ENCODE data around the gene STK4. TPM values are rescaled to one million over a fixed set of nuclear protein-coding genes. Genes with fewer than 3 reads are reported as not detected.
A peak's percentile ranks its signal among the peaks of the same experiment; 100 is the strongest.

Gene STK4
- total RNA-seq, 1 donor from 2014 or later: 149 TPM

DNA sequence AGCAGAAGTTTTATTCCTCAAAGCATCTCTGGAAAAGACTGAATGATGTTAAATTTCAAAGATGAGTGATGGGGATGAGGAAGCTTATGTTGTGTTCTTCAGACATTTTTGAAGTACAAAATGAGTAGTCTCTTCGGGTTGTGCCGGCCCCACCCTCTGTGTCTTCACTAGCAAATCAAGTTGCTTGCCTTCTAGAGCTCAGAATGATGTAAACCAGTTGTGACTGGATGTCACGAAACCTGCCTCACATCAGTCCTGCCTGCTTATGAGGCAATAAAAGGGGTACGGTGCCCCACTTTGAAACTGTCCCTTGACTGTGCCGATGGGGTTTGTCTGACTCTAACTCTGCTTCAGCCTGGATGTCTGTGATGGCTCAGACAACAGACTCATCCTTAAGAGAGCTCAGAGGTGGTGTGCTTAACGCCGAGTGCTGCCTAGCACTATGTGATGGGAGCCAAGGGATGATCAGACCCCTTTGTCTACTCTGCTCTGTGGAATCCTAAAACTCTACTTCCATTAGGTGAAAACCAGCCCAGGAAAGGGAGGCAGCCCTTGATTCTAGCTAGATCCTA, 25.1 kb upstream of the STK4 start:
- Mint-ChIP-seq H3K4me3 (no peak overlapping the region), H3K27me3 (ENCODE audit: insufficient read depth) (no peaks in the 10 kb centered on the region), H3K36me3 (ENCODE audit: low read depth) (peaks cover 53% of the 10 kb centered on the region), H3K27ac (no peak overlapping the region), H3K9me3 (no peaks in the 10 kb centered on the region), H3K4me1 (ENCODE audit: low read depth) (no peaks in the 10 kb centered on the region)
- no peak for DNase-seq (ENCODE audit: low spot score)
- intact Hi-C loops (cut with micrococcal nuclease): no loop called here

DNA sequence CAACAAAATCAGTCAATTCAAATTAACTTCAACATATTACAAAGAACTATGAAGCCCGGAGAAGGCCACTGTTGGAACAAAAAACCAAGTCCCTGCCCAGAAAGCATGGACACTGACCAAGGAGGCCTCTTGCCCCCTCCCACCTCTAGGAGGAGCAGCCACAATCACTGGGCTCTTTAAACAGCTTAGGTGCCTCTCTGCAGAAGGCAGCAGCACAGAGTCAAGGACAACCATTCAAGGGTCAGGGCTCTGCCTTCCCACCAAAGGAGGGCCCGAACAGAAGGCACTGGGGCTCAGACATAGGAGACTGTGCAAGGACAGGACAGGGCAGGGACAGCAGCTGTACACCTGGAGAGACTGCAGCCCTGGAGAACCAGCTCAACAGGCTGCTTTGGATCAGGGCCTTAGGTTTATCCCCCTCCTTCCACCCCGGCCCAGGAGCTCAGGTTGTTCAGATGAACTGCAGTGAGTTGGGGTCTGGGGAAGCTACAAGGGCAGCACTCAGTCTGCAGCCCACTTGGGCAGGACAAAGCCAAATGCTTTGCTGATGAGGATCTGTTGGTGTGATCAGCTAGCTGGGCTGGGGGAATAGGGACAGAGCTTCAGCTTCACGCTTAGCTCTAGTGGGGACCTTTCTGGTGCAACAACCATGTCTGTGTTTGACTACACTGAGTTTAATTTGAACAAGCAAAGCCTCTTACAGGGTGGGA, 23.9 kb upstream of the STK4 start:
- DNase-seq (ENCODE audit: low spot score): no peak

DNA sequence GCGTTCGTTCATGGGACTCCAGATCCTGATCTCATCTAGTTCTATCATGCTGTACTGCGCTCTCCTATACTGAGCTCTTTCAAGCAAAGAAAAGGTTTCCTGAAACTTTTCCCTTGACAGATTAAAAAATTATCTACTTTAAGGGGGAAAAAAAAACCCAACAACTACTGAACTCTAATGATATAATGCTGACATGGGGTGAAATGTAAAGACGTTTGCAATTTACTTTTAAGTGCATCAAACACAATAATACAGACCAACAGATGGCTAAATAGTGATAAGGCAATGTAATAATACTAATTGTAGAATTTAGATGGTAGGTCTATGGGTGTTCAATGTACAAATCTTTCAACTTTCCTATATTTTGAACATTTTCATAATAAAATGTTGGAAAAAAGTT, 22.5 kb upstream of the STK4 start:
- Mint-ChIP-seq H3K9me3 (no peaks in the 10 kb centered on the region), H3K27ac (no peak overlapping the region), H3K27me3 (ENCODE audit: insufficient read depth) (no peaks in the 10 kb centered on the region), H3K4me1 (ENCODE audit: low read depth) (no peaks in the 10 kb centered on the region), H3K36me3 (ENCODE audit: low read depth) (peaks cover 62% of the 10 kb centered on the region), H3K4me3 (no peak overlapping the region)
- intact Hi-C loops (cut with micrococcal nuclease): no loop called here
- DNase-seq (ENCODE audit: low spot score): no peak

More for the DNA sequence above, 23.9 kb upstream of the STK4 start:
- H3K27ac Mint-ChIP-seq: no peak overlapping the region
- peaks cover 58% of the 10 kb centered on the region for H3K36me3 Mint-ChIP-seq (ENCODE audit: low read depth)
- intact Hi-C loops (cut with micrococcal nuclease): no loop called here
- H3K9me3 Mint-ChIP-seq: no peaks in the 10 kb centered on the region
- no peak overlapping the region for H3K4me3 Mint-ChIP-seq
- no peaks in the 10 kb centered on the region for H3K27me3 Mint-ChIP-seq (ENCODE audit: insufficient read depth)
- no peaks in the 10 kb centered on the region for H3K4me1 Mint-ChIP-seq (ENCODE audit: low read depth)

DNA sequence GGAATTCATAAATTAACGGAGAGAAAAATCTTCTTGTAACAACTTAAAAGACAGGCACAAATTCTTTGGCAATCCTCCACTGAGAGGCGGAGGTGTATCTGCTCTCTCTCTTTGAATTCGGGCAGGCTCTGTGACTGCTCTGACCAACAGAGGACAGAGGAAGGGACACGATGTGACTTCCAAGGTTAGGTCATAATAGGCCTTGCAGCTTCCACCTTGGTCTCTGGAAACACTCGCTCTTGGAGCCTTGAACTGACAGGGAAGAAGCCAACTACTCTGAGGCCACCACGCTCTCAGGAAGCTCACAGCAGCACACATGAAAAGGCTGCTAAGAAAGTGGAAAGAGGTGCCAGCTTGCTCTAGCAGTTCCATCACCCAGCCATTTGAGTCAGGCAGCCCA, 21.1 kb upstream of the STK4 start:
- Mint-ChIP-seq H3K4me1 (ENCODE audit: low read depth) (peaks cover 3% of the 10 kb centered on the region), H3K27me3 (ENCODE audit: insufficient read depth) (no peaks in the 10 kb centered on the region), H3K9me3 (no peaks in the 10 kb centered on the region), H3K4me3 (no peak overlapping the region), H3K27ac (no peak overlapping the region), H3K36me3 (ENCODE audit: low read depth) (peaks cover 68% of the 10 kb centered on the region)
- intact Hi-C loops (cut with micrococcal nuclease): no loop called here
- DNase-seq (ENCODE audit: low spot score): no peak

DNA sequence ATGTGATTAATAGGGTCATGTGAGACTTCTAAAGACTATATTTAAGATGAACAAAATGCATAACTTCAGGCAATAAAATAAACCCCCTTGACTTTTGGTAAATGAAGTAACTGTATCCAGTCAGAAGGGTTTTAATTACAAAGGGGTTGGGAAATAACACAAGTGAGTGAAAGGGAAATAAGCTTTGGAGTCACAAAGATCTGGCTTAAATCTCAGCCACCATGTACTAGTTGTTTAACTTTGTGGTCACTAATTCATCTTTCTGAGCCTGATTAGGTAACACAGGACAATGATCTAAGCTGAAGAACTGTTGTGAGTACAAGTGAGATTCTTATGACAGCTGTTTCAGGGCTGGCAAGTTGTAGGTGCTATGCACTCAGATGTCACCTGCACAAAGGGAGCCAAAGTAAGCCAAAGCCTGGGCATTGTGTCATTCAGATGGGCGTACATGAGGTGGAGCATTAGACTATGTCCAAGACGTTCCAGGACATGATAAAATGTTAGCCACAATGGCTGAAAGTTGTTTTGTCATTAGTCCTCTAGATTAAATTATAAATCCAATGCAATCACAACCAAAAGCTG, 19.9 kb upstream of the STK4 start:
- Mint-ChIP-seq H3K27me3 (ENCODE audit: insufficient read depth) (no peaks in the 10 kb centered on the region), H3K4me3 (no peak overlapping the region), H3K9me3 (no peaks in the 10 kb centered on the region), H3K36me3 (ENCODE audit: low read depth) (peaks cover 72% of the 10 kb centered on the region), H3K27ac (no peak overlapping the region), H3K4me1 (ENCODE audit: low read depth) (peaks cover 4% of the 10 kb centered on the region)
- DNase-seq (ENCODE audit: low spot score): no peak
- intact Hi-C loops (cut with micrococcal nuclease): no loop called here

DNA sequence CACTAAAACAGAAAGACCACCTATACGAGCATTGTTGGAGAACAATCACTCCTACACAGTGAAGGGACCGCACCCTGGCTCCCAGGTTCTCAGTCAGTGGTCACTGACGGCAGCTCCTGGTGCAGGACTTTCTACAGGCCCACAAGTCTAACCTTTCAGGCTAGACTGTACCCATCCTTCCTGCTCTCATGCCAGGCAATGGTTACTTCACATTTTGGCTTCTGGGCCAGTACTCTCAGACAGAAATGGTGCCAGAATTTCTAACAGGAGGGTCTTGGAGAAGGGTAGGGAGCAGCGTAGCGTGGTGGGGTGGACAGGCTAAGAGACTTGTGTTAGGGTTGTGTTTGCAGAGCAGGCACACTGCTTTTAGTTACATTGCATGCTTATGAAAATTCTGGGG, 18.2 kb upstream of the STK4 start:
- Mint-ChIP-seq H3K9me3 (no peaks in the 10 kb centered on the region), H3K27me3 (ENCODE audit: insufficient read depth) (no peaks in the 10 kb centered on the region), H3K4me3 (no peak overlapping the region), H3K4me1 (ENCODE audit: low read depth) (peaks cover 13% of the 10 kb centered on the region), H3K36me3 (ENCODE audit: low read depth) (peaks cover 76% of the 10 kb centered on the region), H3K27ac (no peak overlapping the region)
- intact Hi-C loops (cut with micrococcal nuclease): no loop called here
- DNase-seq (ENCODE audit: low spot score): no peak

DNA sequence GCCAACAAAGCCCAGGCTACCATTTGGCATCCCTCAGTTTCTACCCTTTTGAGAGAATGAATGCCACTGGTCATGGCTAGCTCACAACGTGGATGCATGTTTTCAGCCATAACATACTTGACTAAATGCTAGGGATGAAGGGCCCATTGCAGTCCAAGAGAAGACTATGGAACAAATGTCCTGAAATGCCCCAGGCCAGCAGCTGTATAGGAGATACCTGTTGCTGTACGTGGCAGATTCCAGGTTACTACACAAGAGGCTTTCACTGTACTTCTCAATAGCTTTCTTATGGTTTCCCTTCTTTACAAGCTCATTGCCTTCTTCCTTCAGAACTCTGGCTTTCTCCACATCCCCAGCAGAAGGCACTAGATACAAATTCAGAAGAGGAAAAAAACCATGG, 17.8 kb upstream of the STK4 start:
- intact Hi-C loops (cut with micrococcal nuclease): no loop called here
- H3K36me3 Mint-ChIP-seq (ENCODE audit: low read depth): peaks cover 78% of the 10 kb centered on the region
- H3K4me1 Mint-ChIP-seq (ENCODE audit: low read depth): peaks cover 17% of the 10 kb centered on the region
- H3K4me3 Mint-ChIP-seq: no peak overlapping the region
- no peak for DNase-seq (ENCODE audit: low spot score)
- no peak overlapping the region for H3K27ac Mint-ChIP-seq
- H3K27me3 Mint-ChIP-seq (ENCODE audit: insufficient read depth): no peaks in the 10 kb centered on the region
- no peaks in the 10 kb centered on the region for H3K9me3 Mint-ChIP-seq

DNA sequence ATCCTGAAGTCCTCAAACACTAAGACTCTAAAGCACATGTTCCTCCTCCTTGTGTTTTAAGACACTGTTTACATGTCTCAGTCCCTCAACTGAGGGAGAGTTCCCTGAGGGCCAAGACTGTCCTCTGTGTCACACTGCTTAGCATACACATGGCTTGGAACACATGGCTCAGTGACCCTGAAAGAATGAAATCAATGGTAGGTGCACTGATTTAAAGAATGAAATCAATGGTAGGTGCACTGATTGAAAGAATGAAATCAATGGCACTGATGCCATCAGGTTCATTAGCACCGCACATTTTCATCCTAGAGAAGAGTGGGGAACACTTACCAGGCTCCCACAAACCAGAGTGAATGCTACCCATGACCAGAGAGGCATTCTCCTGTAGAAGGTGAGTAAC, 15.9 kb upstream of the STK4 start:
- Mint-ChIP-seq H3K27ac (no peak overlapping the region), H3K4me3 (no peak overlapping the region), H3K9me3 (no peaks in the 10 kb centered on the region), H3K4me1 (ENCODE audit: low read depth) (peaks cover 24% of the 10 kb centered on the region), H3K27me3 (ENCODE audit: insufficient read depth) (no peaks in the 10 kb centered on the region), H3K36me3 (ENCODE audit: low read depth) (peaks cover 79% of the 10 kb centered on the region)
- no peak for DNase-seq (ENCODE audit: low spot score)
- intact Hi-C loops (cut with micrococcal nuclease): no loop called here

DNA sequence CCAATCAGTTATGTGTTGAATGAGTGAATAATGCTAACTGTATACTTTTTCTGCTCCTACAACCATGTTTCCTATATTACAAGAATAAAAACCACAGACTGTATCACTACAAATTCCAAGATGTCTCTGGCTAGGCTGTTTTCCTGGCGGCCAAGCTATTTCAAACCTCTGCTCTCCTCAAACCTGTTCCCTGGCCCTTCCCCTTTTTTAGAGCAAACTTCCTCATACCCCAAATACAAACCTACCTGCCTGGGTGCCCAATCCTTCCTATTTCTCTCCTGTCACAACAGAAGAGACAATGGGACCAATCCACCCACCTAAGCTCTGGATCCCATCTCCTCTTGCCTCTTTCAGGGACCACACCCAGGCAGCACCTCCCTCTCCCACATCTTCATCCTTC, 13.6 kb upstream of the STK4 start:
- no peak for DNase-seq (ENCODE audit: low spot score)
- Mint-ChIP-seq H3K9me3 (no peaks in the 10 kb centered on the region), H3K4me1 (ENCODE audit: low read depth) (peaks cover 37% of the 10 kb centered on the region), H3K4me3 (no peak overlapping the region), H3K36me3 (ENCODE audit: low read depth) (peaks cover 81% of the 10 kb centered on the region), H3K27ac (no peak overlapping the region), H3K27me3 (ENCODE audit: insufficient read depth) (no peaks in the 10 kb centered on the region)
- intact Hi-C loops (cut with micrococcal nuclease): no loop called here

DNA sequence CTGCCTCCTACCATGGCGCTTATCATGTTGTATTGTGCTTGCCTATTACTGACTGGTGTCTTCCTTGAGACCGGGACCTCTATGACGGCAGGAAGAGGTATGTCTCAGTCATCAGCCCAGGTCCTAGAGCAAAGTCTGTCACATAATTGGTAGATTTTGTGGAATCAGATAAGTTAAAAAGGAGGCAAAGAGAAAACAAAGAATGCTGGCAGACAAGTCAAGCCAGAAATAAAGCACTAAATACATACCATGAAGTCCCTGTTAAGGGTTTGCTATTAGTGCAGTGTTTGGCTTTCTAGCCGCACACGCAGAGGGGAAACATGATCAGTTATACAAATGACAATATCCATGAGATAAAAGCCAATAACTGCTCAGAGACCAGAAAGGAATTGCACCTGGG, 12.1 kb upstream of the STK4 start:
- Mint-ChIP-seq H3K9me3 (no peaks in the 10 kb centered on the region), H3K36me3 (ENCODE audit: low read depth) (peaks cover 88% of the 10 kb centered on the region), H3K27ac (no peak overlapping the region), H3K4me1 (ENCODE audit: low read depth) (peaks cover 52% of the 10 kb centered on the region), H3K27me3 (ENCODE audit: insufficient read depth) (no peaks in the 10 kb centered on the region), H3K4me3 (no peak overlapping the region)
- intact Hi-C loops (cut with micrococcal nuclease): no loop called here
- DNase-seq (ENCODE audit: low spot score): no peak

DNA sequence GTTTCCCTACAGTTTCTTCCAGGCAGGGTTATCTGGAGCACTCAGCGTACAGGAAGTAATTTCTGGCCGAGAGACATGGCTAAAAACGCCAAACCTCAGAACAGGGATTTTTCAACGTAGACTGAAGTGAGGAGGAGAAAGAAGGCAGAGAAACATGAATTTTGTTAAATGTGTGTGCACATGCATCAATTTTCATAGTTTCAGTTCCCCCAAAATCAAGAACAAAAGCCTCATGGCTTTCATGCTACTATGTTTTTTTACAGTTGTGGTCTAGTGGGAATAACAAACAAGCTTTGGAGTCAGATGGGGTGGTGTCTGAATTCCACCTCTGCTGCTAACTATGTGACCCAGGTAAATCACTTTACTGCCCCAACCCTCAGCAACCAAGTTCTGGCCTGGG, 11.0 kb upstream of the STK4 start:
- Mint-ChIP-seq H3K27ac (no peak overlapping the region), H3K27me3 (ENCODE audit: insufficient read depth) (no peaks in the 10 kb centered on the region), H3K4me3 (no peak overlapping the region), H3K9me3 (no peaks in the 10 kb centered on the region), H3K4me1 (ENCODE audit: low read depth) (peaks cover 56% of the 10 kb centered on the region), H3K36me3 (ENCODE audit: low read depth) (peaks cover 84% of the 10 kb centered on the region)
- no peak for DNase-seq (ENCODE audit: low spot score)
- intact Hi-C loops (cut with micrococcal nuclease): no loop called here

DNA sequence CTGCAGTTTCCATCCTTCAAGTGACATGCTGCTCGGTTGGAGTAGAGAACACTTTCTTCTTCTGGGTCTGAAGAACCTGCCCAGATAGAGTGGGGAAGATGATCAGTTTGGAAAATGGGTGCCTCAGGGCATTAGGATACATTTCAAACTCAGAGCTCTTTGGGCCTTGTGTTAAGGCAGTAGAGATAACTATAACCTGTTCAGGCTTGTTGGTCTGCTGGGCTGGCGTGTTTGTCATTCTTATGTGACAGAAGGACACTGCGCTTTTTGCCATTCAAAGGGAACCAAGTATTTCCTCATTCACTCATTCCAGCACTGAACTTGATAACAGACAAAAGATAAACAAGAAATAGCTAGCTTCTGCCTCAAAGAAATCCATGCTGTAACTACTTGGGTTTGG, 9.9 kb upstream of the STK4 start:
- intact Hi-C loops (cut with micrococcal nuclease): no loop called here
- H3K27me3 Mint-ChIP-seq (ENCODE audit: insufficient read depth): no peaks in the 10 kb centered on the region

DNA sequence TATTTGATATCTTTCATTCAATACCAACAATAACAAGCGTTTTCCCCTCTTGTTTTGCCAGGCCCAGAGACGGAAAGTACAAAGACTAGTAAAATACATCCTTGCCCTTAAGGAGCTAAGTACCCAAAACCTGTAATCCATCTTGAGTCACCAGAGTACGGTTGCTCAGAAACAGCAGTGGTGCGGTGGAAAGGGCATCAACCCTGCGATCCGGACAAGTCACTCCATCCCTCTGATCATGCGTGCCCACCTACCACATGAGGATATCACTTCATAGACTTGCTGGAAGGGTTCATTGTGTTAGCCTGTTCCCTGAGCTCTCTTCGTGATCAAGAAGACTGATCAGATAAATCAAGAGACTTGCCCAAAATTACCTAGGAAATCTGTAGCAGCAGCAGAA, 8.0 kb upstream of the STK4 start:
- Mint-ChIP-seq H3K36me3 (ENCODE audit: low read depth) (peaks cover 57% of the 10 kb centered on the region), H3K4me1 (ENCODE audit: low read depth) (peaks cover 72% of the 10 kb centered on the region), H3K9me3 (no peaks in the 10 kb centered on the region), H3K4me3 (peak overlapping the region; percentile 99), H3K27ac (no peak overlapping the region), H3K27me3 (ENCODE audit: insufficient read depth) (no peaks in the 10 kb centered on the region)
- no peak for DNase-seq (ENCODE audit: low spot score)
- intact Hi-C loops (cut with micrococcal nuclease): no loop called here

More for the DNA sequence above, 9.9 kb upstream of the STK4 start:
- Mint-ChIP-seq H3K9me3 (no peaks in the 10 kb centered on the region), H3K27ac (no peak overlapping the region), H3K36me3 (ENCODE audit: low read depth) (peaks cover 76% of the 10 kb centered on the region), H3K4me3 (peak overlapping the region; percentile 25), H3K4me1 (ENCODE audit: low read depth) (peaks cover 66% of the 10 kb centered on the region)
- DNase-seq (ENCODE audit: low spot score): no peak

All from activated T-helper 1 cell treated with anti-CD3 and anti-CD28 coated beads, Interleukin-12 subunit alpha, Interleukin-12 subunit beta, Interleukin-2, Interleukin-4 antibody, amounts not matched to agents 30 ng/mL and 10 ng/mL and 1 ng/mL, durations not matched to agents 14 hours and 24 hours and 36 hours (primary cell).